ENCODE measurements around the gene MNDA.

DNA sequence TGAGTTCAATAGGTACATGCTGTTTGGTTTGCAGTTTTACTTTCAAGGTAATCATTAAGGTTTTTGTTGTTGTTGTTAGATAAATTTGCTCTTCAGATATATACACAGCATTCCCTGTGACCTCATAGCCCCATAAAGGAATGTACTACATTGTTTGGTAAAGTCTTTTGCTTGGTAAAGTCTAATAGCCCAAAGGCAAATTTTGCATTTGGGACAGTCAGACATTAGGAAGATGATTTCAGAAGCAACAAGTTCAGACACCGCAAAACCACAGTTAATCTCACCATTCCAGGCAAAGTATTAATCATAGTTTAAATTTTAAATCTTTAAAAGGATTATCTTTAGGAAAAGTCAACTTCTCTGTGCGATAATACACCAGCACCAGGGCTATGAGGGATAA is 67.6 kb downstream of the MNDA start:
- TF ChIP-seq CREB1 (IDR thresholded peaks at IDR 0.05; ENCODE audit: low read depth) (no peak), NFIC (IDR thresholded peaks at IDR 0.05) (no peak), TAF1 (IDR thresholded peaks at IDR 0.05; ENCODE audit: low read depth) (no peak), TEAD4 (IDR thresholded peaks at IDR 0.05) (no peak), RAD21 (IDR thresholded peaks at IDR 0.05; ENCODE audit: low read depth) (no peak), YY1 (IDR thresholded peaks at IDR 0.05; ENCODE audit: low read depth) (no peak)
- TF ChIP-seq, protein P1, sequence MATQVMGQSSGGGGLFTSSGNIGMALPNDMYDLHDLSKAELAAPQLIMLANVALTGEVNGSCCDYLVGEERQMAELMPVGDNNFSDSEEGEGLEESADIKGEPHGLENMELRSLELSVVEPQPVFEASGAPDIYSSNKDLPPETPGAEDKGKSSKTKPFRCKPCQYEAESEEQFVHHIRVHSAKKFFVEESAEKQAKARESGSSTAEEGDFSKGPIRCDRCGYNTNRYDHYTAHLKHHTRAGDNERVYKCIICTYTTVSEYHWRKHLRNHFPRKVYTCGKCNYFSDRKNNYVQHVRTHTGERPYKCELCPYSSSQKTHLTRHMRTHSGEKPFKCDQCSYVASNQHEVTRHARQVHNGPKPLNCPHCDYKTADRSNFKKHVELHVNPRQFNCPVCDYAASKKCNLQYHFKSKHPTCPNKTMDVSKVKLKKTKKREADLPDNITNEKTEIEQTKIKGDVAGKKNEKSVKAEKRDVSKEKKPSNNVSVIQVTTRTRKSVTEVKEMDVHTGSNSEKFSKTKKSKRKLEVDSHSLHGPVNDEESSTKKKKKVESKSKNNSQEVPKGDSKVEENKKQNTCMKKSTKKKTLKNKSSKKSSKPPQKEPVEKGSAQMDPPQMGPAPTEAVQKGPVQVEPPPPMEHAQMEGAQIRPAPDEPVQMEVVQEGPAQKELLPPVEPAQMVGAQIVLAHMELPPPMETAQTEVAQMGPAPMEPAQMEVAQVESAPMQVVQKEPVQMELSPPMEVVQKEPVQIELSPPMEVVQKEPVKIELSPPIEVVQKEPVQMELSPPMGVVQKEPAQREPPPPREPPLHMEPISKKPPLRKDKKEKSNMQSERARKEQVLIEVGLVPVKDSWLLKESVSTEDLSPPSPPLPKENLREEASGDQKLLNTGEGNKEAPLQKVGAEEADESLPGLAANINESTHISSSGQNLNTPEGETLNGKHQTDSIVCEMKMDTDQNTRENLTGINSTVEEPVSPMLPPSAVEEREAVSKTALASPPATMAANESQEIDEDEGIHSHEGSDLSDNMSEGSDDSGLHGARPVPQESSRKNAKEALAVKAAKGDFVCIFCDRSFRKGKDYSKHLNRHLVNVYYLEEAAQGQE (IDR thresholded peaks at IDR 0.05; ENCODE audit: low read depth) = no peak
